HT1080 (cell line): Measurements from ENCODE around the gene AFF1. TPM values are rescaled to one million over a fixed set of nuclear protein-coding genes. Genes with fewer than 3 reads are reported as not detected.
"Not testable (repeated sequence)": the region's sequence is repeated elsewhere in the genome, so short reads cannot be mapped to it uniquely, and the experiment has no call there.

Experiments
- DNase-seq: peaks from one replicate; pipeline ENCODE4 v3.0.0-alpha.2; 2015; ENCODE audit warnings: low read depth
- total RNA-seq: library from RNA; depleted of rRNA; stranded (reverse); fragments of >200 nt; shearing (Covaris generic); gene quantifications from 2 replicates; pipeline ENCODE4 v1.2.3, GENCODE V29; 2014

The AFF1 gene
- total RNA-seq, 1 experiment from 2014 or later, result 13.5 TPM

DNA sequence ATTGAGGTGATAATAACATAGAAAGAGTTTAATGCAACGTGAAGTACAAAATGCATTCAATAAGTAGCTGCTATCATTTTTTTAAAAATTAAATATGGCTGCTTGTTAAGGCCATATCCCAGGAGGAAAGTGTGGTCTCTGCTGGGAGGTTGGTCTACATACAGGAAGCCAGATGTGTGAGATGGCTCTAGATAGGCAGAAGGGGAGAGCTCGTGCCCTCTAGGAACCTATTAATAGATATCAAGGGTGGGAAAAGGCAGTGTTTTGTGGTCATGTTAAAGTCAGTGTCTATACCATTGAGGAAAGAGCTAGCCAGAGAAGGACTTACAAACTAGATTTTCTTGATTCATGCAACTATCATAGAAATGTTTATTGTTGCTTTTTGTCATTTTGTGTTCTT lies 145.2 kb downstream of the AFF1 start:
- DNase-seq, result no peak

DNA sequence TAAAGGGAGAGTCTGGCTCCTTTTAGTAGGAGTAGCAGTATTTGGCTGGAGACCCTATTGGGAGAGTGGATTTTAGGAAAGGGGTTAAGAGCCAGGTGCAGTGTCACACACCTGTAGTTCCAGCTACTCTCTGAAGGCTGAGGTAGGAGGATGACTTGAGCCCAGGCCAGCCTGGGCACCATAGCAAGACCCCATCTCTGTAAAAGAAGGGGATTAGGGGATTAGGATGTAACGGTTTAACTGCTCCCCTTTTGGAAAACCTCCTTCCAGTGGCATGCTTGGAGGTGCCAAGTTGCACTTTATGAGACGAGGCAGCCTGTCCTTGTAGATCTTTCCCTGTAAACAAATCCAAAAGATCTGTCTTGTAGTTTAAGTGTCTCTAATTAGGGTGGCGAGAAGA lies 145.7 kb downstream of the AFF1 start:
- DNase-seq, result no peak

GRCh38 chr4:87081826-87082225 lies 147.0 kb downstream of the AFF1 start:
- DNase-seq, result no peak

DNA sequence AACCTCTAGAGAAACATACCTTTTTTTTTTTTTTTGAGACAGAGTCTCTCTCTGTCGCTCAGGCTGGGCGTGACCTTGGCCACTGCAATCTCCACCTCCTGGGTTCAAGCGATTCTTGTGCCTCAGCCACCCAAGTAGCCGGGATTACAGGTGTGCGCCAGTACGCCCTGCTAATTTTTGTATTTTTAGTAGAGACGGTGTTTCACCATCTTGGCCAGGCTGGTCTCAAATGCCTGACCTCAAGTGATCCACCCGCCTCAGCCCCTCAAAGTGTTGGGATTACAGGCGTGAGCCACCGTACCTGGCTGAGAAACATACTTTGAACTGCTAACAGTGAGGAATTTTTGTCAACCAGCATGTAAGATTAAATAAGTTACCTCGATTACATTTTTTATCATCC lies 150.9 kb downstream of the AFF1 start:
- not testable (repeated sequence) for DNase-seq

- DNase-seq, result no peak
Observed at GRCh38 chr4:87086143-87086805, 151.5 kb downstream of the AFF1 start.

GRCh38 chr4:87087015-87087414 lies 152.2 kb downstream of the AFF1 start:
- DNase-seq, result no peak

DNA sequence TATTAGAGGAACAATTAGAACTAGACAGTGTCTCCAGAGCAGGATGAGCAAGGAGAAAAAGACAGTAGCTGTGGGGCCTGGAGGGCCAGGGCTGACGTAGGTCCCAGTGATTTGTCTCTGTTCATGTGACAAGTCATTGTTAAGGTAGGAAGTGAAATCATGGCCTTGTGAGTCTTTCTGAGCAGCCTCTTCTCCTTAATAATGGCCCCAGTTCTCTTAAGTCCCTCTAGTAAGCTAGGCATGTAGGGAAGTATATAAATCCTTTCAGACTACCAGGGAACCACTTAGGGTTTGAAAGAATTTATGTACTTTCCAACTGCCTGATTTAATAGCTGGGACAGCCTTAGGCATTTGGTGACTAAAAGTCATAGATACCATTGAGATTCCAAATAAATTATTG lies 152.6 kb downstream of the AFF1 start:
- DNase-seq, result no peak

GRCh38 chr4:87088186-87088585 lies 153.4 kb downstream of the AFF1 start:
- no peak for DNase-seq

DNA sequence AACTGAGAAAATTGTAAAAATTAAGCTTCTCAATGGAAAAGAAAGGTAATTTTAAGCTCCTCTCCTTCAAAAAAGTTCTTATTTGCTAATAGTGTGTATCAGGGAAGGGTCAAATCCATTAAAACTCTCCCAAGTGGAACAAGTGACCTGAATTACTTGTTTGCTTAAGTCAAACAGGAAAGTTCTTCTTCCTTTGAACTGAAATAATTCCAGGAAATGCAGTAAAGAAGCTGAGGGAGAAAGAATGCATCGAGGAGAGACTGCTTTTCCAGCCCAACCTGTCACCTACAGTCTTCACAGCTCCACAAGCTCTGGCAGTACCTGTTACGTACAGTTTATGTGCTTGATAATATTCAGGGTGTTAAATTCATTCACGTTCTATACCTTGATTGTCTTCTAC lies 154.6 kb downstream of the AFF1 start:
- DNase-seq, result no peak

DNA sequence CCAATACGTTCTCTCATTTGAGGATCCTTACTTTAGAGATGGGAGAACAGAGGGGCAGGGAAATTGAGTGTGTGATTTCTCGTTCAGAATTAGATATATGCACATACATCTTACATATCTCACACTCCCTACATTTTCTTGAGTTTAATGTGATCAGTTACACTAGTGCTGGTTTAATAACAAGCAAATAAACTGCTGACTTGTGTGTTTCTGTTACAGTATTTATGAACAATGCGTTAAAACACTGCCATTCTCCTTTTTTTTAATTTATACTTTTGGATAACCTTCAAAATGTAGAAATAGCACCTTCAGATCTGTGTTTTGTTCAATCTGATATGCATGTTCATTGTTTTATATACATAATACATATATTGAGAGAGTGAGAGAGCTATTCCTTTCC lies 155.5 kb downstream of the AFF1 start:
- DNase-seq, result no peak

DNA sequence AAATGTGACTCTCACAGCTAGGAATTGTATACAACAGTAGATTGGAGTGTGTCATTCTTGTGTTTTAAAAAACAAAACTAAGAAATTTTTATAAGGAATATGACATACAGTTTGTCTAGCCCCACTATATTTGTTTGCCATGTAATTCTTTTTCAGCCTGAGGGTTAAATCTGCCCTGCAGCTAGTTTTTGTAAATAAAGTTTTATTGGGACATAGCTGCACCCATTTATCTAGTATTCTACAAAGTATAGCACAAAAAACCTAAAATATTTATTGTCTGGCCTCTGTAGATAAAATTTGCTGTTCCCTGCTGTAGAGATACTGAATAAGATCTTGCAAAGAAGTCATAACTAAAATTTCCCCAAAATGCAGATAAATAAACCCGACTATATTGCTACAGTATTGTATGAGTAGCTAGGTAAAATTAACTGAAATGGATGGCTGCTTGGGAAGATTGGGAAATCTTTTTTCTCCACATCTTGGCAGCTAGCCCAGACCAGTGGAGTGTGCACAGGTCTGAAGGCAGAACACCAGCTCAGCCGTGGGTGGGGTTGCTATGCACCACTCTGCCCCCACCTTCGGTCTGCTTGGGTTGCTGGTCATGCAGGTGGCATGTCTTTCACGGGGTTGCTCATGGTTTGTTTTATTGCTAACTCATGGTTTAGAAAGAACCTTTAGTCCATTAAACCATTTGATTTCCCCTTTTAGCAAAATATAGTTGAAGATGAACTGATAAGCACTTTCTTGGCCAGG lies 157.8 kb downstream of the AFF1 start:
- DNase-seq, result peak; percentile 84

DNA sequence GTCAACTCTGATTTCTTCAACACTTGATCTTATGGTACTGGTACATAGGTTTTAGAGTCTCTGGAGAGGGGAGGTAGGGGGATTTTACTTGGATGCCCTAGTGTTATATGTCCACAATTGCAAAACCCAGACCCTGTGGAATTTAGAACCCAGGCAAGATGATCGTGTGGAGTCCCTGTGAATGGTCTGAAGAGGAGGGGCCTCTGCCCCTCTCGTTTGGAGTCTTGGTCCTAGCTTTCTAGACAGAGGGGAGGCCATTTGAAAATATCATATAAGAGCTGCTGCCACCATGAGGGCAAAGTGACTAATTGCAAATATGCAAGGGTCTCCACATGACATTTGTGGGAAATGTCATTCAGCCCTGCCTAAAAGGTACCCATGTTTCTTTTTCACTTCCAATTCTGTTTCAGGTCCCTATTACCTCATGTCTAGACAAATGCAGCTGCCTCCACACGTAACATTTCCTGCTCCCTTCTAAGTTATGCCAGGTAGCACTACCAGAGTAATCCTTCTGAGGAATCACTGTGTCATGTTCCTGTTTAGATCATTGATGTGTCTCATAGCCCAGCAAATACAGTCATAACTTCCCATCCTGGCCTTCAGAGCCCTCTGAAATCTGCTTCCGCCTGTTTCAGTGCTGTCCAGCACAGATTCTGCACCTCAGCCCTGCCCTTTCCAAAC lies 158.8 kb downstream of the AFF1 start:
- DNase-seq, result peak; percentile 77

DNA sequence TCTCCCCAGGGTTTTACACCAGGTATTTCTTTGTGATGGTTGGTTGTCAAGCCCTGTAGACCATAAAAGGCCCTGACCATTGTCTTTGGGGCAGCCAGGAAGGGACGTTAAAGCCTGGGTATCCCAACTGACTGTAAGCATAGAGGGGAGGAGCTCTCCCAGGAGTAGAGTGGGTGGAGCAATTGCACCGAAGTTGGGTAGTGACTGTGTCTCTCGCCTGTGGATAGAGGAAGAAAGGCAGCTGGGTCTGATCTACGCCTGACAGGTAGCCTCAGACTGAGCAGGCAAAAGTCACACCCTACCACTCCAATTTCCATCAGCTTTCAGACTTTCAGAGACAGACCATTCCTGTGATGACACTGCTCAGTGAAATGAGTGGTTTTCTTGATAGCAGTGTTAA lies 162.3 kb downstream of the AFF1 start:
- no peak for DNase-seq

- DNase-seq, result no peak
Observed at GRCh38 chr4:87100168-87100567, 165.4 kb downstream of the AFF1 start.

GRCh38 chr4:87101543-87102199 lies 166.9 kb downstream of the AFF1 start:
- no peak for DNase-seq

GRCh38 chr4:87103086-87103485 lies 168.3 kb downstream of the AFF1 start:
- DNase-seq, result no peak

DNA sequence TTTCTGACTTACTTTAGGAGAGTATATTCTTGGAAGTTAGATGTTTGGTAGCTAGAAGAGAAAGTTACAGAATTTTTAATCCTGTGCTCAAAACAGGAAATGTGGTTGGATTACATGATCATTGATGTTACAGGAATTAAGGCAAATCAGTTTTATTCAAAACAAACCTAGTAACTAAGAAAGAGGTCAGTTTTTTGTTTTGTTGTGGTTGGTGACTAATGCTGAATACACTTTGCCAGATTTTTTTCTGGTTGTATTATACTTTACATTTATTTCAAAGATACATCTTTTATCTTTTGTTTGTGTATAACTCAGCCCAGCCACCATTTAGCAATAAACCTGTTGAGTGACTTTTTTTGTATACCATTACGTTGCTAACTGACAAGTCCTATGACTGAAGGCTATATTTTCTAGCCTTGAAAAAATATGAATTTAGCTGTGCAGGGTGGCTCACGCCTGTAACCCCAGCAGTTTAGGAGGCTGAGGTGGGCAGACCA lies 168.9 kb downstream of the AFF1 start:
- peak; percentile 83 for DNase-seq

GRCh38 chr4:87105101-87105845 lies 170.5 kb downstream of the AFF1 start:
- DNase-seq, result no peak

GRCh38 chr4:87108142-87108546 lies 173.3 kb downstream of the AFF1 start:
- peak; percentile 93 for DNase-seq

GRCh38 chr4:87109121-87109520 lies 174.3 kb downstream of the AFF1 start:
- no peak for DNase-seq

- DNase-seq, result no peak
Observed at GRCh38 chr4:87109945-87110344, 175.1 kb downstream of the AFF1 start.
